Nucleus accumbens (tissue), 56 donors: ENCODE data around the gene SPRR4.
"Not testable (repeated sequence)": the region's sequence is repeated elsewhere in the genome, so short reads cannot be mapped to it uniquely, and the experiment has no call there.

Experiments used
- DNase-seq, 56 donors: peaks; one replicate each; lab custom pipeline; 2025; lab: John Stamatoyannopoulos, UW

SPRR4 gene

DNA sequence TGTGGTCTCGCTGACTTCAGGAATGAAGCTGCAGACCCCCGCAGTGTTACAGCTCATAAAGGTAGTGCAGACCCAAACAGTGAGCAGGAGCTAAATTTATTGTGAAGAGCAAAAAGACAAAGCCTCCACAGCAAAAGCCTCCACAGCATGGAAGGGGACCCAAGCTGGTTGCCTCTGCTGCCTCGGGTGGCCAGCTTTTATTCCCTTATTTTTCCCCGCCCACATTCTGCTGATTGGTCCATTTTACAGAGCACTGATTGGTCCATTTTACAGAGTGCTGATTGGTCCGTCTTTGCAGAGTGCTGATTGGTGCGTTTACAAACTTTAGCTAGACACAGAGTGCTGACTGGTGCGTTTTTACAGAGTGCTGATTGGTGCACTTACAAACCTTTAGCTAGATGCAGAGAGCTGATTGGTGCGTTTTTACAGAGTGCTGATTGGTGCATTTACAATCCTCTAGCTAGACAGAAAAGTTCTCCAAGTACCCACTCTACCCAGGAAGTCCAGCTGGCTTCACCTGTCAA is 40.8 kb downstream of the SPRR4 start:
- not testable (repeated sequence) for DNase-seq

- DNase-seq, result not testable (repeated sequence)
These were observed 51.4 kb downstream of the SPRR4 start for GRCh38 chr1:153021829-153022228.
